GM19043 (cell line): Measurements from ENCODE around the gene MFSD11.
A peak's percentile ranks its signal among the peaks of the same experiment; 100 is the strongest.
"Not testable (repeated sequence)": the region's sequence is repeated elsewhere in the genome, so short reads cannot be mapped to it uniquely, and the experiment has no call there.

Experiments used
- ATAC-seq: cut with Tn5 transposase; IDR thresholded peaks from one replicate; pipeline ENCODE4 v1.9.1; 2021; ENCODE audit warnings: low read depth; ENCODE audit not compliant: unreplicated experiment

MFSD11 gene

DNA sequence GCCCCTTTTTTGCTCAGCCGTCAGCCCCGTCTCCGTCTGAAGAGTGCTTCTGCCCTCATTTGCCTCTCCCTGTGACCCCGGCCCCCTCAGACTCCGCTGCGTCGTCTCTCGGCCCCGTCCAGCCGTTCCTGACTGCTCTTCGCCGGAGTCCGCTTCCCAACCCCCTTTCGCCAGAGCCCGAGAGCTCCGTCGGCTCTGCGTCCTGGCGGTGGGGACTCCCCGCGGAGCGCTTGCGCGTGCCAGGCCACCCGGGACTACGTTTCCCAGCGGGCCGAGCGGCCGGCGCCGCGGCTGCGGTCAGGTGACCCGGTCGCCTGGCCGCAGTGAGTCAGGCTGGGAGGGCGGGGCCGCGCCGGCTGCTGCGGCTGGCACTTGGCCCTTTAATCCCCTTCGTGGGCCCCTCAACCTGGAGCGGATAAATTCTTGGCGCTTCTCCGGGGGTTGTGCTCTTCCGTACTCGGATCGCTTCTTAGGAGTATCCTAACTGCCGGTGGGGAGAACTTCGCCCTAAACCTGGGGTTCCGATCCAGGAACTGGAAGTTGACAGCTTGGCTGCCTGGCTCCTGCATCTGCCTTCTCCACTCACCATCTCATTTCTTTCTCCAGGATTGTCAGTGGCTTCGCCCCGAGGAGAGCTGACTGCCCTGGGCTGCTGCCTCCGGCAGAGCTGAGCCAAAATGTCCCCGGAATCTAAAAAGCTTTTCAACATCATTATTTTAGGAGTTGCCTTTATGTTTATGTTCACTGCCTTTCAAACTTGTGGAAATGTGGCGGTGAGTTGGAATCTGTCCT lies at the start of gene MFSD11:
TSS of gene MFSD11 (plus strand) at position 444 of the 792 bp plus-strand sequence. CDS start at position 678, 234 bp downstream.
- peak; percentile 51 for ATAC-seq

DNA sequence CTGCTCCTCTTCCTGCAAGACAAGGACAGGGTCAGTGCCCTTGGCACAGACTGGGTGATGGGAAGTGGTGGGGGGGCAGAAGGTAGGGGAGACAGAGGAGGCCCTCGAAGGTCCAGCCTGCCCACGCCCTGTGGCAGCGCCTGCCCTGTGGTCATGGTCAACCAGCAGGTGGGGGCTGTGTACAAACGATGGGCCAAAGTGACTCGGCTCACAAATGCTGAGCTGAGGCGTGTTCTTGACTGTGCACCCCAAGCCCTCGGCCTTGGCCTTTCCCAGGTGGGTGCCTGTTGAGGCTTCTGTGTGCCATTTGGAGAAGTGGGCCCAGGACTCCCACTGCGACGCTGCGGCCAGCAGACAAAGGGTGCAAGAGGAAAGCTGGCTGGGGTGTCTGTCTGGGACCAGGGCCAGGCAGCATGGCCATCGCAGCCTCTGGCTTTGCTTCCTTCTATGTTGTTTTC lies 49.7 kb upstream of the MFSD11 start:
- ATAC-seq = no peak

DNA sequence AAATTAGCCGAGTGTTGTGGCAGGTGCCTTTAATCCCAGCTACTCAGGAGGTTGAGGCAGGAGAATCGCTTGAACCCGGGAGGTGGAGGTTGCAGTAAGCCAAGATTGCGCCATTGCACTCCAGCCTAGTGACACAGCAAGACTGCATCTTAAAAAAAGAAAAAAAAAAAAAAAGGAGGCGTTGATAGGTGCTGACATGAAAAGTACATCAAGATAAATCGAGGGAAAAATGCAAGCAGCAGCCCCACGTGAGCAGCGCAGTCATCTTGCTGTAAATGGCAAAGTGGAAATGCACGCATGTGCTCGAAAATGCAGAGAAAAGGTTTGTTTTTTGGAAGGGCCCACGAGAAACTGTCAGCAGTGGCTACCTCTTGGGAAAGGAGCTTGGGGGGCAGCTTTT lies 48.1 kb upstream of the MFSD11 start:
- no peak for ATAC-seq

DNA sequence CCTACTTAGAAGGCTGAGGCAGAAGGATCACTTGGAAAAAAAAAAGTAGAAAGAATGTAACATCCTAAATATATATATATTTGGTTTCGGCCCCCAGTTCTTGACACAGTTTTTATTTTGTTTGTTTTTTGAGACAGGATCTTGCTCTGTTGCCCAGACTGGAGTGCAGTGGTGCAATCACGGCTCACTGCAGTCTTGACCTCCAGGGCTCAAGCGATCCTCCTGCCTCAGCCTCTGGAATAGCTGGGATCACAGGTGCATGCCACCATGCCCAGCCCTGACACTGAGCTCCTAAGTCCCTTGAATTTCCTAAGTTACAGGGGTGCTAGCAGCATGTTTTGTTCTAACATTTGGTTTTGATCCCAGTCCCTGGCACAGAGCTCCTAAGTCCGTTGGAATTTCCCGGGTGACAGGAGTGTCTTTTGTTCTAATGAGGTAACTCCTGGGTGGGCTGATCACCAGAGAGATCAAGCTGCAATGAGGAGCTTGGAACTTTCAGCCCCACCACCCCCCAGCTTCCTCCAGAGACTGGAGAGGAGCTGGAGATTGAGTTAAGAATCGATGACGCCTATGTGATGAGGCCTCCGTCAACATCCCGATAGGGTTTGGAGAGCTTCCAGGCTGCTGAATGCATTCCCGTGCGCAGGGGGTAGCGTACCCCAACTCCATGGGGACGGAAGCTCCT lies 47.2 kb upstream of the MFSD11 start:
- ATAC-seq = no peak

DNA sequence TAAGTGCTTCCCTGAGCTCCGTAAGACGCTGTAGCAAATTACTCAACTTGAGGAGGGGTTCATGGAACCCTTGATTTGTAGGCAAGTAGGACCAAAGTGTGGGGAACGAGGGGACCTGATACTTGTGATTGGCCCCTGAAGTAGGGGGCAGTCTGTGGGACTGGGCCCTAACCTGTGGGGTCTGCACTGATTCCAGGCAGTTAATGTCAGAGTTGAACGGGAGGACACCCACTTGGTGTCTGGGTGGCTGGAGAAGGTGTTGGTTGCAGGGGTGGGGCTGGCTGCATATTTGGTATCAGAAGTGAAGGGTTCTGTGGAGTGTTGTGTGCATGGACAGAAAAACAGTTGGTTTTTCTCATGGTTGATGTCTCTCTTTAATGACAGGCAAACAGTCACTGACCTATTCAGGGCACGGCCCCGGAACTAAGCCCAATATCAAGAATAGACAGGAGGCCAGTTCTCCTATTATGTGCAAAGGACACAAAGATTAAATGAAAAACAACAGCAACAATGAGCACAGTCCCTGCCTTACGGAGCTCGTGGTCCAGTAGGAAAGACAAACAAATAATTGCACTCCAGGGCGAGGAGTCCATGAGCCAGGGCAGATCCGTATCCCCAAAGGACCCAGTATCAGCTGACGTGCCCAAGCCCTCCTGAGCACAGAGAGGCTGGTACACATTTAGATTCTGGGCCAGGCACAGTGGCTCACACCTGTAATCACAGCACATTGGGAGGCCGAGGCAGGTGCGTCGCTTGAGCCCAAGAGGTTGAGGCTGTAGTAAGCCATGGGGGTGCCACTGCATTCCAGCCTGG lies 46.3 kb upstream of the MFSD11 start:
- no peak for ATAC-seq

DNA sequence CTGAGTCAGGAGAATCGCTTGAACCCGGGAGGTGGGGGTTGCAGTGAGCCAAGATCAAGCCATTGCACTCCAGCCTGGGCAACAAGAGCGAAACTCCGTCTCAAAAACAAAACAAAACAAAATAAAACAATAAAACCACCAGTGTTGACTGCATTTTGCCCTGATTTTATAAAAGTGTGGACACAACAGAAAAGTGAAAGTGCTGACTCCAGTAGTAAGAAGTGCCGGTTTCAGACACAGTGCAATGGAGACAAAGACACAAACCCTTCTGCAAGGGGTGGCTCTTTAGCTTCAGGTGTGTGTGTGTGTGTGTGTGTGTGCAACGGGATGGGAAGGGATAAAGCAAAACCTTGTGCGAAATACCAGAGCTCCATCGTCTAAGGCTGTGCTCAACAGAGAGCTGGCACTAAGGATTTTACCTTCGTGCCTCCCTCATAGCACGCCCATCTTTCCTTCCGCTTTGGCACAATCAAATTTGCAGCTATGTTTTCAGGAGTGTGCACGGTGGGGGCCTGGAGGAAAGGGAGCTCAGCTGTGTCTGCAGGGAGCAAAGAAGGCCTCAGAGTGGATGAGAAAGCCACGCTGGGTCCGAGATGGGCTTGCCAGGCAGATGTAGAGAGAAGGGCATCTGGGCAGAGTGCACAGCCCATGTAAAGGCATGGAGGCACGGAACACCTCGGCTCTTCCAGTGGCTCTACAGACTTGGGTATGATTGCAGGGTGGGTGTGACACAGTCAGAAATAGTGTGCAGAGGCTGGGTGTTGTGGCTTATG lies 42.7 kb upstream of the MFSD11 start:
- no peak for ATAC-seq

DNA sequence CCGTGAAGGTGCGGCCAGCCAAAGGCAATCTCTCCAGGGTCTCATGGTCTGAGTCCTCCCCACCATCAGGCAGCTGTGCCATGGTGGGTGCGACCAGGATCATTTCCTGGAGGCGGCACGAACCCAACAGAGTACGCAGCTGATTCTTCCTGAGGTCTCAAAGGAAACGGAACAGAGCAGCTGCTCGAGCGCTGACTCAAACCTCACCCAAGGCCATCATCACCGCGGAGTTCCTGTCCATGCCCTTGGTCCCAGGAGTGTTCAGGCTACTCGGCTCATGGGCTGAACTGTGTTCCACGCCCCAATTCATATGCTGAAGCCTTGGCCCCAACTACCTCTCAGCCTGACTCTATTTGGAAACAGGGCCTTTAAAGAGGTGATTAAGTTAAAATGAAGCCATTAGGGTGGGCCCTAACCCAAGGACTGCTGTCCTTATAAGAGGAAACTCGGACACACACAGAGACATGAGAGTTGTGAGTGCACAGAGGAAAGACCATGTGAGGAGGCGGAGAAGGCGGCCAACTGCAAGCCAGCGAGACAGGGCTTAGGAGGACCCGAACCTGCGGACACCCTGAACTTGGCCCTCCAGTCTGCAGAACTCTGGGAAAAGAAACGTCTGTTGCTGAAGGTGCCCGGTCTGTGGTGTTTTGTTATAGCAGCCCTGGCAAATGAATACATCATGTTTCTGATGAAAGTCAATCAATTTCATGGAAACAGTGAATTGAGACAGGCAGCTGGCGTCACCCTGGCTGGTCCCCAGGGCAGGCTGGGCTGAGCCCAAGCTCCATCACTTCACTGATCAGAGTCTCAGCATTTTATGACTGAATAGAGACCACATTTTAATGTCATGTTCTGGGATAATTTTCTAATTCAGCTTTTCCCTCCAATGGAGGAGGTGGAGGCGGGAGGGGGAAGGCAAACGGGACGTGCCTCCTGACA lies 40.9 kb upstream of the MFSD11 start:
- ATAC-seq = no peak

DNA sequence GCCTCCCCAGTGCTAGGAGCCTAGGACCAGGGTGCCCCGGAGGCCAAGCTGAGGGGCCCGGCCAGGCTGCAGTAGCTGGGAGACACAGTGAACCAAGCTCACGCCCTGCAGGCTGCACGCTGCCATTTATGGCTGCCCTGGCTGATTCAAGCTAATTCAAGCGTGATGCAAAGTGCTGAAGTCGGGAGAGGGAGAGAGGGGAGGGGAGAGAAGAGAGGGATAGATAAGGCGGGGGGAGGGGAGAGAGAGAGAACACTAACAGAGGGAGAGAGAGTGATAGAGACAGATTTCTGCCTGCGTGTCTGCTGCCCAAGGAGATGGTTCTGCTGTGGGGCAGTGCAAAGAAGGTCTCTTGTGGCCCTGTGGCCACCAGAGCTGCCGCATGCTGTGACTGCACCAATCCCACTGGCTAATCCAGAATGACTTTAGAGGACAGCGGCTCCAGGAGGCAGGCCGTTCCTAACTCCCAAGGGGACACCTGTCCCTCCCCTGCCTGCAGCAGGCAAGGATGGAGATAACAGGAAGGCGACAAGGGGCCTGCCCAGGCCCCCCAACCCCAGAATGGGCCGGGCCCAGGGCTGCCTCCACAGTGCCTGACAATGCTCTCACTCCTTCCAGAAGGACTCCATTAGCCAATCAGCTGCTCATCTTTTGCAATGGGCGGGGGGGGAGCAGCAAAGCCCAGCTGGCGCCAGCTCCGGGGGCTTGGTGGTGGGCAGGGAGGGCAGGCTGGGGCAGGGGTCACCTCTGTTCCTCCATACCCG lies 40.0 kb upstream of the MFSD11 start:
- ATAC-seq = no peak

DNA sequence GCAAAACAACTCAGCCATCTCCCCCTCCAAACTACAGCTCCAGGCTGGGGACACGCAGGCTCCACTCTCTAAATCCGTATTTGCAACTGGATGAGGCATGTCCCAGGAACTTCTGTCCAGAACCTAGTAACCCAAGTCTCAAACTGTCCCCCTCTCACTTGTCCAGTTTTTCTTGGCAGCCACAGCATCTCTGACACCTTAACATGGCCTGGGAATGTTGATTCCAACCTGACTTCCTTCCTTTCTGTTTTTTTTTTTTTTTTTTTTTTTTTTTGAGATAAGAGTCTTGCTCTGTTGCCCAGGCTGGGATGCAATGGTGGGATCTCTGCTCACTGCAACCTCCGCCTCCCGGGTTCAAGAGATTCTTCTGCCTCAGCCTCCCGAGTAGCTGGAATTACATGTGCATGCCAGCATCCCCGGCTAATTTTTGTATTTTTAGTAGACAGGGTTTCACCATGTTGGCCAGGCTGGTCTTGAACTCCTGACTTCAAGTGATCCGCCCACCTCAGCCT lies 39.4 kb upstream of the MFSD11 start:
- ATAC-seq = not testable (repeated sequence)

DNA sequence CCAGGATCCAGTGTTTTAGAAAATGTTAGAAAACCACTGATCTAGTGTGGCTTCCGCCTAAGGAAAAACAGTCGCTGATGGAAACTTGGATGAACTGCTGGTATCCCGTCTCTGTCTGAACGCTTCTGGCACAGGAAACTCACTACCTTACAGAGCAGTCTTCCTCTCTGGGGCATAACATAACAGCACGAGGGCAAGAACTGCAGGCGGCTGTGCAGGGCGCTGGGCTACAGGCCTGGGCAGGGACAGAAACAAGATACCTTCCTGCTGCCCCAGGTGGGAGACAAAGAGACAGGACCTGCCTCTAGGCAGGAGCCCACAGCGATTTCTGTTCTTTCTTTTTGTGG lies 37.7 kb upstream of the MFSD11 start:
- ATAC-seq = no peak

DNA sequence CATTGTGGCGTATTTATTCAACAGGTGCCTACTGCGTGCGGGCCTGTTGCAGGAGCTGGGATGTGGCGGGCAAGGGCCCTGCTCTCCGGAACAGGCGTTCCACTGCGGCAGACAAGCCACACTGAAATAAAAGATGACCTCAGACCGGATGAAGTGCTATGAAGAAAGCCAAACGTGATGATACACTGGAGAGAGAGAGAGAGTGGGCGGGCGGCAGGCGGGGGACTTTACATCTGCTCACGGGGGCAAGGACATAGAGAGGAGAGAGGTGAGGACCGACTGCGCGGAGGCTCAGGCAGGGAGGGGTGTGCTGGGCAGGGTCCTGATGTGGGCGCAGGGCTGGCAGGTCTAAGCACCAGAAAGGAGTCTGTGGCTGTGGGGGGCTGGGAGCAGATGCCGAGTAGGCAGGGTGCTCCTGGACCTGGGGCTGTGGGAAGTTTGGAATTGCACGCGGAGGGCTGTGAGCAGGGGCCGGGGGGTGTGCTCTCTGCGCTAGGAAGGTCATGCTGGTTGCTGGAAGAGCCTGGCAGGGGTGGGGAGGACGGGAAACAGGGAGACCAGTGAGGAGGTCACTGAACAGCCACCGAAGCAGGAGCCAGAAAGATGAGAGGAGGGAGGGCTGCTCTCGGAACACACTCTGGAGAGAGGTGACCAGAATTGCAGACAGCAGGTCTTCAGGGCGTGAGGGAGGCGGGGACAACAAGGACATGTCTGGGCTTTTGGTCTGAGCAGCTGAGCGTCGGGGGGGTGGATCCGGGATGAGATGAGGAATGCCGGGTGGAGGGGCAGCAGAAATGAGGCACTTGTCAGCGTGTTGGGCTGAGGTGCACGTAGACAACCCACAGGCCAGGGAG lies 37.1 kb upstream of the MFSD11 start:
- no peak for ATAC-seq

DNA sequence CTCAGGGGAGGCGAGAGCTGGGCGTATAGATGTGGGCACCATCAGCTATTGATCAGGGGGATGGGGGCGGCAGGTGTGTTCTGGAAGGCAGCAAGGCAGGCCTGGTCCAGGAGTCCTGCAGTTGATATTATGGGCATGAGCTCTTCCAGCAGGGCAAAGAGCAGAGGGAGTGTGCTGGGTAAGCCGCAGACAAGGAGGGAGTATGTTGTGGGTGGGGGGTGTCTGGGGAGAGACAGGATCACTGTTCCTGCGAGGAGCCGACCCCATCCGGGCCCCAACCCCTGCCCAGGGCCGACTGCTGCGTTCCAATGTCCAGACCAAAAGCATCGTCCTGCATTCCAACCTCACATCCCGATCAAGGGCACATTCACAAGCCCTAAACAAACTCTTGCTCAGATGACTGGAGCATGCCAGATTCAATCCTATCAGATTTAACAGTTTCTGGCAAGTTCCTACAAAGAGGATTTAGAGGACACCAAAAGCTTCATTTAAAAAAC lies 36.4 kb upstream of the MFSD11 start:
- no peak for ATAC-seq

DNA sequence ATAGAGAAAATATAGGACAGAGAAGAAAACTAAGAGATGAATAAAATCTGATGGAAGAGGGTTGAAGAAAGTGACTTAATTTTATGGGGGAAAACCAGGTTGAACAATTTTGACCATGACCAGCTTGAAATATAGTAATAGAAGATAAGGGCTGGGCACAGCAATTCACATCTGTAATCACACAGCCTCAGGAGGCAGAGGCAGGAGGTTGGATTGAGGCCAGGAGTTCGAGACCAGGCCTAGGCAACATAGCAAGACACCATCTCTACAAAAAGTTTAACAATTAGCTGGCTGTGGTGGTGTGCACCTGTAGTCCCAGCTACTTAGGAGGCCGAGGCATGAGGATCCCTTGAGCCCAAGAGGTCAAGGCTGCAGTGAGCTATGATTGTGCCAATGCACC lies 35.8 kb upstream of the MFSD11 start:
- no peak for ATAC-seq

DNA sequence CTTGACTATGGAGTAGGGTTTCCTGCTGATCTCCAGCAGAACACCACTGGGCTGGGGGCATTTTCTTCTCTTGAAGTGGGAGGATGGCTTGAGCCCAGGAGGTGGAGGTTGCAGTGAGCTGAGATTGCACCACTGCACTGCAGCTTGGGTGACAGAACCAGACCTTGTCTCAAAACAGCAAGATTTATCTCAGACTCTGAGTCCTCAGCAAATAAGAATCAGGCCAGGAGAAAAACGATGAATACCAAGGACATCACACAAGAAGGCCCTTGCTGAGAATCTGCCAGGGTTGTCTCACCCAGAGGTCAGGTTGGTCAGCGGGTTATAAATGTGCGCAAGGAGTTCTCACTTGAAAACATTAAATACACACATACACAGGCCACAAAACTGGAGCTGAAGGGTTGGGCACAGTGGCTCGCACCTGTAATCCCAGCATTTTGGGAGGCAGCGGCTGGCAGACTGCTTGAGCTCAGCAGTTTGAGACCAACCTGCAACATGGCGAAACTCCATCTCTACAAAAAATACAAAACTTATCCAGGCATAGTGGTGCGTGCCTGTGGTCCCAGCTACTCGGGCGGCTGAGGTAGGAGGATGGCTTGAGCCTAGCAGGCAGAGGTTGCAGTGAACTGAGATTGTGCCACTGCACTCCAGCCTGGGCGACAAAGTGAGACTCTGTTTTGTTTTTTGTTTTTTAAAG lies 34.8 kb upstream of the MFSD11 start:
- ATAC-seq = no peak

DNA sequence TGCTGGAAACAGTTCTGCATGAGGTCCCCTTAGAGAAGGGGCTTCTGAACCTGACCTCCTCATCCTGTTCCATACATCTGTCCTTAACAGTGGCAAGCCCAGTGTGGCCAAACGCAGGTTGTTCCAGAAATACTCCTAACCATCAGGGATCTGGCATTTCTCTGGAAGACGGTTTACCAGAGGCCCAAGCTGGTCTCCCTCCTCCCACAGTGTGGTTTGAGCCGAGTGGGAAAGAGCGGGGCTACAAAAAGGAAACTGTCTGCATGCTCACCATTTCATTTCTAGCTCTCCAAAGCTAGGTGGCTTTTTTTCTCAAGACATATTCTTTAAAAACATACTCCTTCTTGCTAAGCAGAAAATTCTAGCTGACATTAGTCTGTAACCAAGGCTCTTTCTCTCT lies 33.1 kb upstream of the MFSD11 start:
- no peak for ATAC-seq

DNA sequence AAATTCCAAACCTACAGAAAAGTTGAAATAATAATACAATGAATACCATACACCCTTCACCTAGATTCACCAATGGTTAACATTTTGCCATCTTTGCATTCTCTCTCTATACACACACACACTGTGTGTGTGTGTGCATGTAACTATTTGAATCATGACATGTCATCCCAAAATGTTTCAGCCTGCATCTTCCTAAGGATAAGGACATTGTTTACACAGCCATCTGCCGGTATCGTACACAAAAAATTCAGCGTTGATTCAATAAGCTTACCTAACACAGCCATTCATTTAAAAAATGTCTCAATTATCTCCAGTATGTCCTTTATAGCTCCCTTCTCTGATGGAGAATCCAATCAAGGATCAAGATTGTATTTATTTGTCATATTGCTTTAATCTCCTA lies 31.1 kb upstream of the MFSD11 start:
- no peak for ATAC-seq
